DOHH2 (cell line): ENCODE data around the gene TMEM18.

ENCODE experiments used
- EZH2phosphoT487 ChIP-seq: fragments of 200-600 bp; sonication (generic); IDR thresholded peaks from 2 replicates; pipeline ENCODE4 v1.6.1; 2017; ENCODE audit warnings: borderline replicate concordance, mild to moderate bottlenecking, antibody characterized with exemption, low read length, moderate library complexity, mixed read lengths
- TF ChIP-seq, protein P1 (sequence below): fragments of 200-600 bp; sonication (generic); IDR thresholded peaks from one replicate; pipeline ENCODE4 v1.5.1; 2014; ENCODE audit warnings: antibody characterized with exemption, mild to moderate bottlenecking, low read depth, low read length; ENCODE audit not compliant: poor library complexity, severe bottlenecking

DNA sequence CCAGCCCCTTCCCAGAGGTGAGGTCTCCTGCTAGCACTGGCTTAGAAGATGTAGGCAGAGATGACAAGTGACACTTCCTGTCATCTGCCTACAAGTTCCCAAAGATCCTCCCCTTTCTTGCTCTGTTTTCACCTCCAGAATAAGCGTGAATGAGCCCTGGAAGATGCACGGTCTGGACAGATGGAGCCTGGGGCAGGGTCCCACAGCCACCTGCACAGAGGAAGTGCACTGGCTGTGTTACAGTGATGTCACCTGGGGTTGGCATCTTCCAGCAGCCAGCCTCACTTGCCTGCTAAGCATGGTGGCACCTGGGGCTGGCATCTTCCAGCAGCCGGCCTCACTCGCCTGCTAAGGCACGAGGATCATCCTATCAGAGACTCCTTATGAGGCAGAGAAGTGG, 32.3 kb downstream of the TMEM18 start:
- TF ChIP-seq, protein P1, sequence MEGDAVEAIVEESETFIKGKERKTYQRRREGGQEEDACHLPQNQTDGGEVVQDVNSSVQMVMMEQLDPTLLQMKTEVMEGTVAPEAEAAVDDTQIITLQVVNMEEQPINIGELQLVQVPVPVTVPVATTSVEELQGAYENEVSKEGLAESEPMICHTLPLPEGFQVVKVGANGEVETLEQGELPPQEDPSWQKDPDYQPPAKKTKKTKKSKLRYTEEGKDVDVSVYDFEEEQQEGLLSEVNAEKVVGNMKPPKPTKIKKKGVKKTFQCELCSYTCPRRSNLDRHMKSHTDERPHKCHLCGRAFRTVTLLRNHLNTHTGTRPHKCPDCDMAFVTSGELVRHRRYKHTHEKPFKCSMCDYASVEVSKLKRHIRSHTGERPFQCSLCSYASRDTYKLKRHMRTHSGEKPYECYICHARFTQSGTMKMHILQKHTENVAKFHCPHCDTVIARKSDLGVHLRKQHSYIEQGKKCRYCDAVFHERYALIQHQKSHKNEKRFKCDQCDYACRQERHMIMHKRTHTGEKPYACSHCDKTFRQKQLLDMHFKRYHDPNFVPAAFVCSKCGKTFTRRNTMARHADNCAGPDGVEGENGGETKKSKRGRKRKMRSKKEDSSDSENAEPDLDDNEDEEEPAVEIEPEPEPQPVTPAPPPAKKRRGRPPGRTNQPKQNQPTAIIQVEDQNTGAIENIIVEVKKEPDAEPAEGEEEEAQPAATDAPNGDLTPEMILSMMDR, result no peak
- TF ChIP-seq EZH2phosphoT487, result no peak
